IPS-18c (cell line): ENCODE results near the gene RECK.
"Not testable (repeated sequence)": the region's sequence is repeated elsewhere in the genome, so short reads cannot be mapped to it uniquely, and the experiment has no call there.

ENCODE experiments used
- H3K4me3 ChIP-seq: 2 replicates; pipeline ENCODE4 v1.7.0; 2013; ENCODE audit warnings: low read depth, mild to moderate bottlenecking, low read length, moderate library complexity; ENCODE audit not compliant: insufficient read depth
- H3K9me3 ChIP-seq: one replicate; pipeline ENCODE4 v1.6.1; 2013; ENCODE audit warnings: mild to moderate bottlenecking, low read length, moderate library complexity; ENCODE audit not compliant: control insufficient read depth, insufficient read depth

The RECK gene

GRCh38 chr9:36120705-36121104, 84.0 kb downstream of the RECK start:
- Histone ChIP-seq H3K4me3 (no peak overlapping the region), H3K9me3 (no peaks in the 10 kb centered on the region)

DNA sequence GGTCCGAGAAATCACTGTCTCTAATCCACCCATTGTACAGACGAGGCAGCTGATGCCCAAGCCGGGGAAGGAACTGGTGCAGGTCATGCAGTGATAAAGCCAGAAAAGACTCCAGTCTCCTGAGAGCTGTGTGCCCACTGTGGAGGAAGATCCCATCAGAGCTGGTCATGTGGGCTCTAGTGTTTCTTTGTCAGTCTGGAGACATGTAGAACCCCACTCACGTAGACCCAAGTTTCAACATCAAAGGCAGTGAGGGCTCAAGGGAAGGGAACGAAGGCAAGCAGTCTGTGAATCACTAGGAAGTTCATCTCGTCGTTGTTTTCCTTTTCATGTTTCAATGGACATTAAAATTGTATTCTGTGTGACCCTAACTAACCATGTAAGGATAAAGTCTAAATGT, 85.3 kb downstream of the RECK start:
- Histone ChIP-seq H3K9me3 (no peaks in the 10 kb centered on the region), H3K4me3 (no peak overlapping the region)

- Histone ChIP-seq H3K9me3 (no peaks in the 10 kb centered on the region), H3K4me3 (no peak overlapping the region)
Observed at GRCh38 chr9:36123515-36123914, 86.8 kb downstream of the RECK start.

DNA sequence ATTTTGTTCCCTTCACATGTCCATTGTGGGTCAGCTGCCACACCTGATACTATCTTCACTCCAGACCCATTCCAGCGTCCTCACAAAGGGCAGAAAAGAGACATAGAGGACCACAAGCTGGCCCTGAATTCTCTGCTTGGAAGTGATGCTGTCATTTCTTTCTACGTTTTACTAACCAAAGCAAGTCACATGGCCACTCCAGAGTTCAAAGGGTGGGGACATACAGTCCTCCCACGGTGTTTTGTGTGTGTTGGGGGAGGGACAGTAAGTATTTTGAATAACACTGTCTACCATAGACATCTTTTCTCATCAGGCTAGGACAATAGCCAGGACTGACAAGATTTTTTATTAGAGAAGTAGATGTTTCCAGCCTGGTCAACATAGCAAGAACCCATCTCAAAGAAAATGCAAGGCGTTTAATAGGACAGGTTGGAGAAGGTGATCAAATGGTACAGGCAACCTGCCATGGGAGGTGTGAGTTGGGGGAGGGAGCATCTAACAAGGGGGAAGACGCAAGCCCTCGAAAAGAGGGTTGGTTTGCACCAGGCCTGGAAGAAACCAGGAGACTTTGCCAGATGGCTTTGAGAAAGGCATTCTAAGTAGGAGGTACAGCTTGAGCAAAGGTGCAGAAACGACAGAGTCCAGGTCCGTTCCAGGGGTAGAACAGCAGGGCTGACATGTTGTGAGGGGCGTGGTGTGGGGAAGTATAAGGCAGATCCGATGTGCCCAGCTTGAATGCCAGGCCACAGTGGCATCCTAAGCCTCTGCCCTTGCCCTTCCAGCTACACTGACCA, 88.5 kb downstream of the RECK start:
- Histone ChIP-seq H3K9me3 (no peaks in the 10 kb centered on the region), H3K4me3 (no peak overlapping the region)

DNA sequence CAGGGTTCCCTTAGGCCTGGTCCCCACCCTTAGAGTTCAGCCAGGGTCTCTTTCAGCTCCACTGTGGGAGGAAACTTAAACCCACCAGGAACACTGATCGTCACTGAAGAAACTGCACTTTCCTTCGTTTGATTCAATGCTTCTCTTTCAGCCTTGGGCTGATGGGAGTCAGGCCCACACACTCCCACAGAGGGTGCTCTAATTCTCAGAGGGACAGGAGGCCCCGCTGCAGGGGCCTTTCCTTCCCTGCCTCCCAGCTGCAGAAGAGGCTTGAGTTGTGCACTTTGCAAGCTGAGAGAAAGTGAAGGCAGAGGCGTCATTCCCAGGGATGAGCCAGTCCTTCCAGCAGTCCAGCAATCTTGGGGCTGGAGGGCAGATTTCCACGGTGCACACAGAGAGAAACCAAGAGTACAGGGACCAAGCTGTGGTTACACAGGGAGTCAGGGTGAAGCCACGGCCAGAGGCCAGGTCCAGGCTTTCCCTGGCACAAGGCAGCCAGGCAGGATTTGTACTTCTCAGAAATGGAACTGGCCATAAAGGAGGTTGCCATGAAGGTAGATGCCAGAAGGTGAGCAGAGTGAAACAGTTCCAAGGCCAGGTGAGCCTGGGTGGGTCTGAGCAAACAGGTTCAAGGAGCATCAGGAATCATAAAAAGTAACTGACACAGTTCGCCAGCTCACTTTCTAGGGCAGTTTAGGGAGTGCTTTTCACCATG, 89.5 kb downstream of the RECK start:
- H3K4me3 ChIP-seq: no peak overlapping the region
- H3K9me3 ChIP-seq: no peaks in the 10 kb centered on the region

DNA sequence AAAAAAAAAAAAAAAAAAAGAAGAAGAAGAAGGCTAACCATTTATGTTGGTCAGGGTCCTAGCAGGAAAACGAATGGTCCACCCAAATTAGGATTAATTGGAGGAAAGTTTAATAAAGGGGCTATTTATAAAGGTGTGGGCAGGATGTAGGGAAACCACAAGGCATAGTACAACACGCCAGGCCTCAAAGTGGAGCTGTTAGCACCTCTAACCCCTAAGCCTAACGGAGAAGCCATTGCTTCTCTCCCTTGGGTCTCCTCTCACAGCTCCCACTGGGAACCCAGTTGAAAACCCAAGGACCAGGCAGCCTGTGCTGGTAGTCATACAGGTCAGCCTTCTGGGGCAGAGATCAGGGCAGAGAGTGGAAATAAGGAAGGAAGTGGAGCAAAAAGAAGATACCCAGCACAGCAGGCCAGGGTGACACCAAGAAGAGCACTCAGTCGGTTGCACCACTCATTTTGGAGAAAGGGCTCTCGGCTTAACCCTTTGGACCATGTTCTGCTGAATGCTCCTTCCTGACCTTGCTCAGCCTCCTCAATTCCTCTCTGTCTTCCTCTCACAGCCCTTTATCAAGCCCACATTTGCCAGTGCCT, 91.0 kb downstream of the RECK start:
- Histone ChIP-seq H3K9me3 (no peaks in the 10 kb centered on the region), H3K4me3 (no peak overlapping the region)

- H3K4me3 ChIP-seq: no peak overlapping the region
- no peaks in the 10 kb centered on the region for H3K9me3 ChIP-seq
Observed at GRCh38 chr9:36128349-36128748, 91.6 kb downstream of the RECK start.

DNA sequence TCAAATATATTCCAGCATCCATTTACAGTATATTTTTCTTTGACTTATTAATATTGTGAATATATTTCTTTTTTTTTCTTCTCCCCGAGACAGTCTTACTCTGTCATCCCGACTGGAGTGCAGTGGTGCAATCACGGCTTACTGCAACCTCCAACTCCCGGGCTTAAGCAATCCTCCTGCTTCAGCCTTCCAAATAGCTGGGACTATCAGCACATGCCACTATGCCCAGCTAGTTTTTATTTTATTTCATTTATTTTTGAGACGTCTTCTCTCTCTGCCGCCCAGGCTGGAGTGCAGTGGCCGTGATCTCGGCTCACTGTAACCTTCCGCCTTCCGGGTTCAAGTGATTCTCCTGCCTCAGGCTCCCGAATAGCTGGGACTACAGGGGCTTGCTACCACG, 92.4 kb downstream of the RECK start:
- Histone ChIP-seq H3K9me3 (no peaks in the 10 kb centered on the region), H3K4me3 (no peak overlapping the region)

DNA sequence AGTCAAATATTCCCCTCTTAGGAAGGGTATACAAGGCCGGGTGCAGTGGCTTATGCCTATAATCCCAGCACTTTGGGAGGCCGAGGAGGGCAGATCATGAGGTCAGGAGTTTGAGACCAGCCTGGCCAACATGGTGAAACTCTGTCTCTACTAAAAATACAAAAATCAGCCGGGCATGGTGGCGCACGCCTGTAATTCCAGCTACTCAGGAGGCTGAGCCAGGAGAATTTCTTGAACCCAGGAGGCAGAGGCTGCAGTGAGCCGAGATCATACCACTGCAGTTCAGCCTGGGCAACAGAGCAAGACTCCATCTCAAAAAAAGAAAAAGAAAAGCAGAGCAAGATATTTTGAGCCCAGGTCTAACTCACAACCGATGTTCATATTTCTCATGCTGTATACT, 95.0 kb downstream of the RECK start:
- H3K4me3 ChIP-seq, H3K9me3 ChIP-seq: not testable (repeated sequence)

DNA sequence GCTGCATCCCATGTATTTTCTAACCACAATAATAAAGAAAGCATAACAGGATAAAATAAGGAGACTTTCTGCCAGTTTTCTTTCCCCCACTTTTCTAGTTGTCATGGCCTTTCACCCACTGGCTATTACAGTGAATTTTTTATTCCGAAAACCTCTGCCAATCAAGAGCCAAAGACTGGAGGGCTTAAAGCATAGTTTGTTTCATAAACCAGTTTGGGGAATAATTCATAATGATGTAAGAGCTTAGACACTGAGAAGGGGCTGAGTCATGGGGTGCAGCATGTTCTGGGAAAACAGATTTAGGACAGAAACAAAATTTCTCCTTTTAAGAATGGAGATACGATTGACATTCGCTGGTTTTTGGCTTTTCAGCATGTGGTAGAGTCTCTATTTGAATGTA, 95.4 kb downstream of the RECK start:
- Histone ChIP-seq H3K9me3 (no peaks in the 10 kb centered on the region), H3K4me3 (no peak overlapping the region)

DNA sequence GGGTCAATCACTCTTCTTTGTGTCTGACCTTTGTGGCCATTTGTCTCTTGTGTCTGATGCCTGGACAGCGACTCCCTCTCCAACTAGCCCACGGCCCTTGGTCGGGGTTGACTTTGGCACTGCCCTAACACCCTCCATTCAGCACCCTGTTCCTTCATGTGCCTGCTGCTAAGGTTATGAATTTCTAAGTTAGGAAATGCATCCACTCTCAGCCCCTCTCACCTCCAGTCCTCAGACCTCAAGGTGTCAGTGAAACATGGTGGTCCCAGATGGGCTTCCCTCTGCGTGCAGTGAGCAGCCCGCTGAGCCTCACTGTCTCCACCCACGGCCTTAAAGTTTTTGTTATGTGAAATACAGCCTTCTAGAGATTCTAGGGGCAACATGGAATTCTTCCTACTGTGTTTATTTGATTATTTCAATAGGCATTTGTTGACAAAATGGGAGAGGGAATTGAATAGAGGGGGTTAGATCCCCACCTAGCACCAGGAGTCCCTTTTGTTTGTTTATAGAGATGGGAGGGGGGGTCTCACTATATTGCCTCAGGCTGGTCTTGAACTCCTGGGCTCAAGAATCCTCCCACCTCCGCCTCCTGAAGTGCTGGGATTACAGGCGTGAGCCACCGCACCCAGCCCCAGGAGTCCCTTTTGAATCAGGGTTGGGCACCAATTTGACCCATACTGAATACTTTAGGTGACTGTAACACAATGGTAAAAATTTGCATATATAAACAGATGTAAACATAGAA, 98.2 kb downstream of the RECK start:
- H3K9me3 ChIP-seq: no peaks in the 10 kb centered on the region
- peak overlapping the region; percentile 24; the same call in 1 of the 2 replicates for H3K4me3 ChIP-seq

GRCh38 chr9:36135741-36136271, 99.1 kb downstream of the RECK start:
- H3K9me3 ChIP-seq: no peaks in the 10 kb centered on the region
- peak overlapping the region; percentile 76 for H3K4me3 ChIP-seq

DNA sequence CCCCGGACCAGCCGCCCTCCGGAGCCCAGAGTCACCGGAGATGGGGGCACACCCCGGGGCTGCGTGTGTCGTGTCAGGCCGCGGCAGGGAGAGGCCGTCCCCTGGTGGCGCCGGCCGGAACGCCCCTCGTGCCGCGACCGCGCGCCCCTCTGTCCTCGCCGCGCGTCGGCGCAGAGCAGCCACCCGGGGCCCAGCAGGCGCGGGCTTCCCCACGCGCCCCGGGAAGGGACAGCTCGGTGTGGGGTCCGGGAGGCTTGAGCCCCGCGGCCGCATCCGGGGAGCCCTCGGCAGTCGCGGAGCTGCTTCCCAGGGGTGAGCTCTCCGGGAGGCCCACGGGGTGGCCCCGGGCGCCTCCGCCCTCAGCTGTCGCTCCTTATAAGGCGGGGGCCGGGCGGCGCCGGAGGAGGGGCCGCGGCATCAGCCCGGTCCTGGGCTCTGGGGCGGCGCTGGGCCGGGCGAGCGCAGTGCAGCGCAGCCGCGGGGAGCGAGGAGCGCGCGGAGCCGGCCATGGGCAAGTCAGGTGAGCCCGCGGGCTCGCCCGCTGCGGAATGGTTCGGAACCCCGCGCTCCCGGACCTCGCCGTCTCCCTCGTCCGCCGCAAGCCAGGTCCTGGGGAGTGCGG, 99.7 kb downstream of the RECK start, which contains the start of gene GLIPR2:
GLIPR2 (plus strand) TSS at position 462 of the 622 bp plus-strand sequence; CDS start at position 508, 46 bp downstream.
- Histone ChIP-seq H3K4me3 (peak within 1 kb of the TSS; percentile 76), H3K9me3 (no peaks in the 10 kb centered on the region)

- no peaks in the 10 kb centered on the region for H3K9me3 ChIP-seq
- H3K4me3 ChIP-seq: peak overlapping the region; percentile 76
Observed at GRCh38 chr9:36136894-36137391, 100.2 kb downstream of the RECK start.

- Histone ChIP-seq H3K9me3 (no peaks in the 10 kb centered on the region), H3K4me3 (peak overlapping the region; percentile 76)
Observed at GRCh38 chr9:36137392-36138004, 100.8 kb downstream of the RECK start.

DNA sequence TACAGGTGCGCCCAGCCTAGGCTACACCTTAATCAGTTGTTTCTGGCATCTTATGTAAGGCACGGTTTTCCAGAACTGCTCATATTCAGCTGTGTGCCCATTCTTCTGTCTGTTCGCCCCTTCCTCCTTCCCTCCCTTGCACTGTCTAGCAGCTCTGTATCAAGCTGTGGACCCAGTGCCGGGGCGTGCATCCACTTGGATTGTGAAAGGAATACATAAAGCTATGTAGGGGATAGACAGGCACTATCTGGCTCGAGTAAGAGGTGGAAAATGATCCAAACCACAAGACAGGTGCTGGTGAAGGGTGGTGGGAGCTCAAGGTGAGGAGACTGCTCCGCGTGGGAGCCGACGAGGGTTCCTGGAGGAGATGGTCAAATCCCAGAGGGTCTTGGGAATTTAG, 101.8 kb downstream of the RECK start:
- Histone ChIP-seq H3K9me3 (no peaks in the 10 kb centered on the region), H3K4me3 (no peak overlapping the region)
